ENCODE results near the gene LKAAEAR1. TPM values are rescaled to one million over a fixed set of nuclear protein-coding genes. Genes with fewer than 3 reads are reported as not detected.

LKAAEAR1 gene
- total and polyA plus RNA-seq, 2 of the 4 experiments (the other 2 are of a cell fraction) = 0.21 TPM; not detected in 1

- Histone ChIP-seq H3K4ac (ENCODE audit: low read depth, low read length) (no peak overlapping the region), H3K23ac (ENCODE audit: low read depth, low read length) (no peak overlapping the region), H2BK120ac (ENCODE audit: low read depth, low read length) (no peak overlapping the region), H3K9ac (ENCODE audit: low read depth, low read length) (no peak overlapping the region), H3K4me1 (ENCODE audit: control insufficient read depth, insufficient read depth, low read length) (no peaks in the 10 kb centered on the region), H3K9me3 (ENCODE audit: control insufficient read depth, insufficient read depth, low read length) (no peaks in the 10 kb centered on the region), H4K91ac (ENCODE audit: insufficient read depth, low read depth, low read length) (no peak overlapping the region), H2BK5ac (ENCODE audit: low read depth, low read length, poor library complexity, severe bottlenecking) (no peak overlapping the region), H3K36me3 (ENCODE audit: control insufficient read depth, insufficient read depth, low read length) (no peaks in the 10 kb centered on the region), H3K56ac (ENCODE audit: extremely low read depth, insufficient read depth, low read length) (no peak overlapping the region), H2BK15ac (ENCODE audit: low read depth, low read length) (no peak overlapping the region), H2AK9ac (replicated peaks; ENCODE audit: low read depth, low read length, poor library complexity) (no peak overlapping the region), H2BK20ac (ENCODE audit: low read depth, low read length) (no peak overlapping the region), H4K8ac (ENCODE audit: low read depth in 2 of 2, low read length in 2 of 2) (no peak overlapping the region), H3K14ac (replicated peaks; ENCODE audit: low read depth, low read length) (no peak overlapping the region), H4K20me1 (ENCODE audit: insufficient read depth, low read length) (no peaks in the 10 kb centered on the region), H3K18ac (ENCODE audit: low read depth, low read length) (no peak overlapping the region), H3K27me3 (ENCODE audit: control insufficient read depth, insufficient read depth, low read length) (peaks cover 22% of the 10 kb centered on the region), H3K9me1 (ENCODE audit: insufficient read depth, low read length) (no peaks in the 10 kb centered on the region), H2AFZ (replicated peaks; ENCODE audit: low read length, poor library complexity) (no peak overlapping the region), H3K4me2 (ENCODE audit: low read depth, low read length) (no peak overlapping the region), H3K4me3 (ENCODE audit: insufficient read depth, low read depth, low read length) (no peak overlapping the region), H4K5ac (ENCODE audit: low read depth, low read length) (no peak overlapping the region), H3K79me1 (ENCODE audit: low read depth in 1 of 2, low read length in 2 of 2) (no peaks in the 10 kb centered on the region), H2AK5ac (ENCODE audit: low read depth, low read length) (no peak overlapping the region), H3K27ac (ENCODE audit: insufficient read depth, low read length) (no peak overlapping the region)
- DNase-seq (no peak), ATAC-seq (ENCODE audit: low read depth) (no peak)
- POLR2A ChIA-PET (ENCODE audit: unreplicated experiment) = no interaction called here
- CTCF ChIA-PET = interaction anchor here (2.0 kb wide), 1 partner anchor 83 kb away, joined by 8 read pairs; no protein-coding TSS in a partner anchor
- no TSS peak for BruUV-seq (replicated peaks)
- dilution Hi-C loops (cut with HindIII; ENCODE audit: low sequenced_read_pairs, unreplicated experiment) = no loop called here
- intact Hi-C loops (cut with micrococcal nuclease) = no loop called here
- no peak for TF ChIP-seq SMC3 (IDR thresholded peaks at IDR 0.05; ENCODE audit: low read depth, low read length)
- TF ChIP-seq NFE2L2 (IDR thresholded peaks at IDR 0.05; ENCODE audit: low read depth, low read length) = no peak
- TF ChIP-seq CHD1 (IDR thresholded peaks at IDR 0.05; ENCODE audit: low read depth, low read length) = no peak
- no peak for TF ChIP-seq USF2 (IDR thresholded peaks at IDR 0.05; ENCODE audit: low read depth, low read length)
- TF ChIP-seq RFX5 (IDR thresholded peaks at IDR 0.05; ENCODE audit: low read depth, low read length) = no peak
- TF ChIP-seq BHLHE40 (IDR thresholded peaks at IDR 0.05; ENCODE audit: low read depth, low read length) = no peak
- TF ChIP-seq POLR2A (IDR thresholded peaks at IDR 0.05; ENCODE audit: low read depth, low read length) = no peak
- no peak for TF ChIP-seq MAFK (IDR thresholded peaks at IDR 0.05; ENCODE audit: low read depth, low read length)
- in situ Hi-C loops (cut with MboI; ENCODE audit: low sequenced_read_pairs) = no loop called here
- no CpG with 5 or more reads among the region's 12 CpGs for WGBS, 2 experiments (ENCODE audit: extremely low coverage in 2 of 2, insufficient read length in 1 of 2)
Measured at GRCh38 chr20:64121586-64121985, 37.4 kb upstream of the LKAAEAR1 start.
